Kidney (tissue), 14 donors: ENCODE results near the gene UTY. TPM values are rescaled to one million over a fixed set of nuclear protein-coding genes. Genes with fewer than 3 reads are reported as not detected.

Experiments used
- DNase-seq, 5 donors: peaks; one replicate each; pipeline ENCODE4 v3.0.0-alpha.2; 2013 to 2020
- FAIRE-seq: peaks from 2 replicates; lab custom pipeline; 2012; peaks lifted over from hg19 to GRCh38; lab: Jason Lieb, UNC
- H3K27ac ChIP-seq, 2 donors: one replicate each; pipeline ENCODE4 v1.7.0; 2013; ENCODE audit warnings: low read depth in 2 of 2, low read length in 2 of 2, inconsistent platforms in 1 of 2
- H3K27me3 ChIP-seq: one replicate; pipeline ENCODE4 v1.7.1; 2013; ENCODE audit warnings: low read length, inconsistent platforms; ENCODE audit not compliant: control insufficient read depth, insufficient read depth
- H3K36me3 ChIP-seq, 3 donors: one replicate each; pipeline versions ENCODE4 v1.7.0 to v1.7.1; 2013; ENCODE audit warnings: low read length in 3 of 3, control low read depth in 1 of 3, inconsistent platforms in 1 of 3; ENCODE audit not compliant: insufficient read depth in 3 of 3, control insufficient read depth in 2 of 3
- H3K4me1 ChIP-seq, 3 donors: one replicate each; pipeline versions ENCODE4 v1.7.0 to v1.7.1; 2013; ENCODE audit warnings: low read length in 3 of 3, inconsistent platforms in 1 of 3, low read depth in 1 of 3; ENCODE audit not compliant: control insufficient read depth in 2 of 3, insufficient read depth in 2 of 3
- H3K4me3 ChIP-seq, 3 donors: one replicate each; pipeline versions ENCODE4 v1.7.0 to v1.8.1; 2013; ENCODE audit warnings: low read length in 3 of 3, control low read depth in 1 of 3, inconsistent platforms in 1 of 3
- H3K9ac ChIP-seq, 3 donors: one replicate each; pipeline versions ENCODE4 v1.7.0 to v1.7.1; 2013; ENCODE audit warnings: low read length in 3 of 3, control low read depth in 1 of 3, inconsistent platforms in 1 of 3
- H3K9me3 ChIP-seq, 3 donors: one replicate each; pipeline versions ENCODE4 v1.7.0 to v1.7.1; 2013; ENCODE audit warnings: low read length in 3 of 3, control low read depth in 1 of 3, inconsistent platforms in 1 of 3; ENCODE audit not compliant: control insufficient read depth in 2 of 3, insufficient read depth in 1 of 3
- CTCF ChIP-seq: IDR thresholded peaks from 3 replicates; pipeline ENCODE4 v1.5.1; 2012; ENCODE audit warnings: mild to moderate bottlenecking, moderate library complexity, borderline replicate concordance; ENCODE audit not compliant: insufficient read depth; ENCODE audit errors: extremely low read depth
- intact Hi-C: fragments of 100-400 bp; cut with DNase I; formaldehyde crosslinking; loops from one replicate; pipeline ENCODE4 v1.11.1; 2022
- polyA plus RNA-seq: library from polyadenylated mRNA; stranded (reverse); fragments of 350-450 nt; fragmentation: Illumina TruSeq; extraction: RNeasy Lipid Tissue Mini Kit (QIAGEN cat#74804); gene quantifications from one replicate; pipeline ENCODE4 v1.2.3, GENCODE V29; 2014; ENCODE audit warnings: low read depth, low replicate concordance; ENCODE audit not compliant: insufficient read depth
- total RNA-seq: library from RNA; stranded (reverse); fragmentation: NEBNext Ultra II Directional; extraction: Animal tissue kit (Norgen Biotek cat#: 25700); gene quantifications from one replicate; pipeline ENCODE4 v1.2.1, GENCODE V29; 2021
- donor health status: control.
- donor health status: control.
- donor health status: control.
- donor health status: control.
- donor health status: control.
- donor health status: DM: yes; HTN: yes; CAD: no.
- donor health status: Normal renal cell carcinoma (clear cell type).

Gene UTY
- total and polyA plus RNA-seq, 2 donors from 2014 or later = 3.4 TPM; not detected in 1

- Histone ChIP-seq H3K27ac (no peak overlapping the region), H3K9ac (no peak overlapping the region), H3K9me3 (no peaks in the 10 kb centered on the region), H3K4me3 (no peak overlapping the region), H3K4me1 (peaks cover 0 to 5% (median 0%) of the 10 kb centered on the region in 3 donors), H3K36me3 (peaks cover 0 to 8% (median 6%) of the 10 kb centered on the region in 3 donors), H3K27me3 (no peaks in the 10 kb centered on the region)
- DNase-seq = no peak
- no peak for FAIRE-seq
- intact Hi-C loops = no loop called here
- TF ChIP-seq CTCF = no peak
Measured at GRCh38 chrY:13330651-13331050, 149.2 kb downstream of the UTY start.

DNA sequence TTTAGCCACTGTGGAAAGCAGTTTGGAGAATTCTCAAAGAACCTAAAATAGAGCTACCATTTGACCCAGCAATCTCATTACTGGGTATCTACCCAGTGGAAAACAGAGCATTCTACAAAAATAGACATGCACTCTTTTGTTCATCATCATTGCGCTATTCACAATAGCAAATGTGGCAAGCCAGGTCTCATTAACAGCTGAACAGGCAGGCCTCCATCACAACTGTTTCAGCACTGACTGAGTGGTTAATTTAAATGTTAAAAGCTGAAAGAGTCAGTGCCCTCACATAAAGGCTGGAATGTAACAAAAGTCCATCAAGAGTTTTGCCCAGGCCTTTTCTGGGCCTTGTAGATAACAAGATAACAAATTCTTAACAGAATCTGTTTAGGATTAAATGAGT, 166.9 kb downstream of the UTY start:
- Histone ChIP-seq H3K4me1 (no peaks in the 10 kb centered on the region), H3K27ac (no peak overlapping the region), H3K9me3 (no peaks in the 10 kb centered on the region), H3K36me3 (no peaks in the 10 kb centered on the region), H3K27me3 (no peaks in the 10 kb centered on the region), H3K4me3 (no peak overlapping the region), H3K9ac (no peak overlapping the region)
- FAIRE-seq (no peak), DNase-seq (no peak)
- intact Hi-C loops = no loop called here
- no peak for TF ChIP-seq CTCF

DNA sequence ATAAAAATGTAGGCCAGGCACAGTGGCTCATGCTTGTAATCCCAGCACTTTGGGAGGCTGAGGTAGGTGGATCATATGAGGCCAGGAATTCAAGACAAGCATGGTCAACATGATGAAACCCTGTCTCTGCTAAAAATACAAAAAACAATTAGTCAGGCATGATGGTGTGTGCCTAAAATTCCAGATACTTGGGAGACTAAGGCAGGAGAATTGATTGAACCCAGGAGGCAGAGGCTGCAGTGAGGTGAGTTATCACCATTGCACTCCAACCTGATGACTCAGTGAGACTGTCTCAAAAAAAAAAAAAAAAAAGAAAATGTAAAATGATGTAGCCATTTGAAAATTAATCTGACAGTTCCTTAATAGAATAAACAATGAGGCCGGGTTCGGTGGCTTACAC, 171.9 kb downstream of the UTY start:
- Histone ChIP-seq H3K9ac (no peak overlapping the region), H3K27me3 (no peaks in the 10 kb centered on the region), H3K4me3 (no peak overlapping the region), H3K9me3 (no peaks in the 10 kb centered on the region), H3K27ac (no peak overlapping the region), H3K4me1 (no peaks in the 10 kb centered on the region), H3K36me3 (no peaks in the 10 kb centered on the region)
- DNase-seq (no peak), FAIRE-seq (no peak)
- intact Hi-C loops = no loop called here
- TF ChIP-seq CTCF = no peak

DNA sequence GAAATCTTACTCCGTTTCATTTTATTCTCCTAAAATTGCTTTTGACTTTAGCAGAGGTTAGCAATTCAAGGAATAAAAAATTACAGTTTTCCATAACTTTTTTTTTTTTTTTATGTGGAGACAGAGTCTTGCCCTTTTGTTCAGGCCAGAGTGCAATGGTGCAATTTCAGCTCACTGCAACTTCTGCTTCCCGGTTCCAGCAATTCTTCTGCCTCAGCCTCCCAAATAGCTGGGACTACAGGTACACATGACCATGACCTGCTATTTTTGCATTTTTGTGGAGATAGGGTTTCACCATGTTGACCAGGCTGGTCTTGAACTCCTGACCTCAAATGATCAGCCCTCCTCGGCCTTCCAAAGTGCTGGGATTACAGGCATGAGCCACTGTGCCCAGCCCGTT, 179.0 kb downstream of the UTY start:
- Histone ChIP-seq H3K4me1 (no peaks in the 10 kb centered on the region), H3K27ac (no peak overlapping the region), H3K9ac (no peak overlapping the region), H3K36me3 (peaks cover 0 to 2% (median 0%) of the 10 kb centered on the region in 3 donors), H3K27me3 (no peaks in the 10 kb centered on the region), H3K9me3 (no peaks in the 10 kb centered on the region), H3K4me3 (no peak overlapping the region)
- no peak for TF ChIP-seq CTCF
- intact Hi-C loops = no loop called here
- FAIRE-seq (no peak), DNase-seq (no peak)
